ENCODE data around the gene TCIRG1.

The TCIRG1 gene

DNA sequence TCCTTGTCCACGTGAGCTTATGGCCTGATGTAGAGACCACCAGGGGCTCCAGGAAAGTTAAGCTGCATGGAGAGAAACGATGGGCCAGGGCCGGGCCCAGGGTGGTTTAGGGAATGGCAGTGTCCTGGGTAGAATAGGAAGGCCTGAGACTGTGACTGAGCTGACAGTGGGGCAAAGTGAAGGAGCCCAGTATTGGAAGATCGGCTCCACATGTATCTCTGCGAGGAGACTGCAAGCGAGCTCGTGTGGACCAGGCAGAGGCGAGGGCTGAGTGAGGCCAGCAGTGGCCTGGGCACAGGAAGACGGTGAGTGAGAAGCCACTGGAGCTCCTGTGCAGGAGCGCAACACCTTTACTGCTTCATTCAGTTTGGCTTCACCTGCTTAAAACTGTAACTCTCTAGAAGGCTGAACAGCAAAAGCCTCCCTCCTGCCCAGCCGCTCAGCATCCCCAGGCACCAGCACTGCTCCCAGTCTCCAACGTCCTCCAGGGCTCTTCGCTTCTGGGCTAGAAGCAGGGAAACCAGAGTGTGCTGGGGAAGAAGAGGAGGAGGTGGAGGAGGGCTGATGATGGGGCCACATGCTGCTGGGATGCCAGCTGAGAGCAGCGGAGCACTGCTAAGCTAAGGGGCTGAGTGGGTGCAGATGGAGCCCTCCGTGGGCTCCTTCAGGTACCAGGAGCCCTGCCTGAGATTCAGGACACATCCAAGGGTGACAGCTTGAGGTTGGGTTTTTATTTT is 13.5 kb downstream of the TCIRG1 start:
- no peak for TF ChIP-seq POLR2A (IDR thresholded peaks at IDR 0.05; ENCODE audit: low read depth, low read length)
- DNase-seq (ENCODE audit: insufficient read length, low spot score) = no peak
- FAIRE-seq = no peak

GRCh38 chr11:68053117-68053516 is 14.3 kb downstream of the TCIRG1 start:
- DNase-seq (ENCODE audit: insufficient read length, low spot score) (no peak), FAIRE-seq (no peak)
- TF ChIP-seq POLR2A (IDR thresholded peaks at IDR 0.05; ENCODE audit: low read depth, low read length) = no peak

DNA sequence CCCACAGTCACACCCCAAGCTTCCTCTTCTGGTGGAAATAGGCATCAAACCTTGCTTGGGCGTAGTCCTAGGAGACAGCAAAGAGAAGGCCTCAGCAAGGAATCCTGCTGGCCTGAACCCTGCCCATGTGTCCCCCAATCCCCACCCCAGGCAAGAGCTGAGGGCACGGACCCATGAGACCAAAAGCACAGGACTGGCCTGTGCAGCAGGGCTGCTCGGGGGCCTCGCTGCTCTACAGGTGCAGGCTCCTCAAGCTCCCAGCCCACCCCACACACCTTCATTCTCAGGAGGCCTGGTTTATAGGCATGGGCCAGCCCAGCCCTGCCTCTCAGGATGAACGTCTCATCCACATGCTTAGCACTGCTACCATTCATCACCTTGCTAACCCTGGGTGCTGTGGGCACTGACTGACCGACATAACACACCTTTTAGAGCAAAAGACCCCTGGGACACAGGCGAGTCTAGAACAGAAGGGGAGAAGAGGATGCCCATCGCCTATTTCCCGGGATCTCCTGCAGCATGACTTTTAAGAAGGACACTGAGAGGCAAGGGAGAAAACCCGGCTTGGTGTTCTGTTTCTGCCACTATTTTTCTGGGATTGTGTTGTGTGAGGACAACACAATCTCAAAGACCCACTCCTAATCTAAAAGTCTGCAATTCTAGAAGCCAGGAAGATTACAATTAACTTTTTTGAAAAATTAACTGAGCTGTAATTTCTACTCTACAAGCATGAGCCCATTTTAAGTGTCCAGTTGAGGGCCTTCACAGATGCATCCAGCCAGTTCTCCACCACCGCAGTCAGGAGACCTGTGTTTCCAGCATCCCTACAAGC is 15.4 kb downstream of the TCIRG1 start:
- FAIRE-seq = no peak
- no peak for DNase-seq (ENCODE audit: insufficient read length, low spot score)
- no peak for TF ChIP-seq POLR2A (IDR thresholded peaks at IDR 0.05; ENCODE audit: low read depth, low read length)

DNA sequence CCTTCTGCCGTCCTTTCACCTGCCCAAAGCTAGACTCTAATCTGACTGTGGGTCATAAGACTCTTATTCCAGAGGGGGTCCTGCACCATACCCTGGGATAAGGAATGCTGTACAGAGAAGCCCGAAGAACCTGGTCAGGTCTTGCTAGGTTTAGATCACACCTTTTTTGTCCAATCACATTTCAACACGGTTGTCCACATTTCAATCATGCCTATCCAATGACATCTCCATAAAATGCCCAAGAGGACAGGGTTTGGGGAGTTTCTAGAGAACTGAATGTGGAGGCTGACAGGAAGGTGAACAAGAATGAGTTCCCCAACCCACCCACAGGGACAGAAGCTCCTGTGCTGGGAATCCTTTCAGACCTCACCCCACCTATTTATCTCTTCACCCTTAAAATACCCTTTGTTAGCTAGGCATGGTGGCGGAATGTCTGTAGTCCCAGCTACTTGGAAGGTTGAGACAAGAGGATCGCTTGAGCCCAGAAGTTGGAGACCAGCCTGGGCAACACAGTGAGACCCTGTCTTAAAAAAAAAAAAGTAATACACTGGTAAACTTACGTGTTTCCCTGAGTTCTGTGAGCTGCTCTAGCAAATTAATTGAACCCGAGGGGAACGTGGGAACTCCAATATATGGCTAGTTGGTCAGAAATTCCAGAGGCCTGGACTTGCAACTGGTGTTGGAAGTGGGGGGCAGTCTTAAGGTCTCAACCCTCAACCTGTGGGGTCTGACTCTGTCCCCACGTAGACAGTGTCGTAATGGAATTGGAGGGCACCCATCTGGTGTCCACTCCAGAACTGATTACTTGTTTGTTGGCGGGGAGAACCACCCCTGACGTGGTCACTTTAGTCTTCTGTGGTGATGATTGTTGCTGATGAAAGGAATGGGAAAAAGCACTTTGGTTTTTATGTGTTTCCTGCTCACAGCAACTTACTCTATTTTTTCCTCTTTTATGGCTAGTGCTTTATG is 17.8 kb downstream of the TCIRG1 start:
- no peak for FAIRE-seq
- no peak for TF ChIP-seq POLR2A (IDR thresholded peaks at IDR 0.05; ENCODE audit: low read depth, low read length)
- DNase-seq (ENCODE audit: insufficient read length, low spot score) = no peak

DNA sequence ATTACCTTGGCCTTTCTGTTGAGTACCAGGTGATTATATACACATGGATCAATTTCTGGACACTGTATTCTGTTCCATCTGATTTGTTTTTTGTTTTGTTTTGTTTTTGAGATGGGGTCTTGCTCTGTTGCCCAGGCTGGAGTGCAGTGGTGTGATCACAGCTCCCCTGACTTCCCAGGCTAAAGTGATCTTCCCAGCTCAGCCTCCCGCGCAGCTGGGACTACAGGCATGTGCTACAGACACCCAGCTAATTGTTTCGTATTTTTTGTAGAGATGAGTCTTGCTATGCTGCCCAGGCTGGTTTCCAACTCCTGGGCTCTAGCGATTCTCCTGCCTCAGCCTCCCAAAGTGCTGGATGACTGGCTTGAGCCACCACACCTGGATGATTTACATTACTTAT is 19.0 kb downstream of the TCIRG1 start:
- no peak for DNase-seq (ENCODE audit: insufficient read length, low spot score)
- TF ChIP-seq POLR2A (IDR thresholded peaks at IDR 0.05; ENCODE audit: low read depth, low read length) = no peak
- no peak for FAIRE-seq

DNA sequence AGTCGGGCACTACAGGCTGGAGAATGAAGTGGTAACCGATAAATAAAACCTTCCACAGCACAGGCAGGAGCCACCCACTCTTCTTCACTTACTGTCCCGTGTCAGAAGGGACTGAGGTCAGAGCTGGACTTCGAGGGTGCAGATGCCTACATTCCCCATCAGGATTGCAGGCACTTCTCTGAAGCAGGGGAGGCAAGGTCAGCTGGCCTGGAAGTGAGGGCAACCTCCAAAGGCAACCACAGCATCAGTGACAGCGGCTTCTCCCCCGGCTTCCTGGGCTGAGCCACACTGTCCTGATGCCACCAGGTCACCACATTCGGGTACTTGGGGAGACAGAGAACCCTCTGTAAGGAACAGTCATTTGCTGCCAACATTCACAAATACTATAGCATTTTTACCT is 22.7 kb downstream of the TCIRG1 start:
- DNase-seq (ENCODE audit: insufficient read length, low spot score) = no peak
- TF ChIP-seq POLR2A (IDR thresholded peaks at IDR 0.05; ENCODE audit: low read depth, low read length) = no peak
- no peak for FAIRE-seq

- no peak for DNase-seq (ENCODE audit: insufficient read length, low spot score)
- no peak for FAIRE-seq
- no peak for TF ChIP-seq POLR2A (IDR thresholded peaks at IDR 0.05; ENCODE audit: low read depth, low read length)
Measured at GRCh38 chr11:68064926-68065325, 26.1 kb downstream of the TCIRG1 start.

GRCh38 chr11:68065841-68066240 is 27.0 kb downstream of the TCIRG1 start:
- DNase-seq (ENCODE audit: insufficient read length, low spot score) = no peak
- no peak for FAIRE-seq
- TF ChIP-seq POLR2A (IDR thresholded peaks at IDR 0.05; ENCODE audit: low read depth, low read length) = no peak

GRCh38 chr11:68066742-68067141 is 27.9 kb downstream of the TCIRG1 start:
- DNase-seq (ENCODE audit: insufficient read length, low spot score) = no peak
- FAIRE-seq = no peak
- no peak for TF ChIP-seq POLR2A (IDR thresholded peaks at IDR 0.05; ENCODE audit: low read depth, low read length)

DNA sequence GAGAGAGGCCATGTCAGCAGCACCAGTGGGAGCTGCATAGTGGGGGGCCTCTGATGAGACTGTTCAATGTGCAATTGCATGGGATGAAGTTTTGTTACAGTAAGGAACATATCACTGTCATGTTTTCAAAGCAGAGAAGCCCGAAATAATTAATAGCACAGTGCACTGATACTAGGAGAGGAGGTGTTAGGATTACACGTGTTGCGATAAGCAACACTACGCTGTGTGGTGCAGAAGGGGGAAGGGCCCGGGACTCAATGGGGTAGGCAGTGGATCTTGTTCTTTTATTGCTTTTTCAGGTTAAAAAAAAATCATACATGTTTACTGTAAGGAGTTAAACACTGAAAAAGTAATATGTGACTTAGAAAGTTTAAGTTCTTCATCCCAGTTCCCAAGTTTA is 29.2 kb downstream of the TCIRG1 start:
- DNase-seq (ENCODE audit: insufficient read length, low spot score) = no peak
- FAIRE-seq = no peak
- TF ChIP-seq POLR2A (IDR thresholded peaks at IDR 0.05; ENCODE audit: low read depth, low read length) = no peak

GRCh38 chr11:68071281-68072048 is 32.6 kb downstream of the TCIRG1 start:
- DNase-seq (ENCODE audit: insufficient read length, low spot score) (no peak), FAIRE-seq (no peak)
- no peak for TF ChIP-seq POLR2A (IDR thresholded peaks at IDR 0.05; ENCODE audit: low read depth, low read length)

DNA sequence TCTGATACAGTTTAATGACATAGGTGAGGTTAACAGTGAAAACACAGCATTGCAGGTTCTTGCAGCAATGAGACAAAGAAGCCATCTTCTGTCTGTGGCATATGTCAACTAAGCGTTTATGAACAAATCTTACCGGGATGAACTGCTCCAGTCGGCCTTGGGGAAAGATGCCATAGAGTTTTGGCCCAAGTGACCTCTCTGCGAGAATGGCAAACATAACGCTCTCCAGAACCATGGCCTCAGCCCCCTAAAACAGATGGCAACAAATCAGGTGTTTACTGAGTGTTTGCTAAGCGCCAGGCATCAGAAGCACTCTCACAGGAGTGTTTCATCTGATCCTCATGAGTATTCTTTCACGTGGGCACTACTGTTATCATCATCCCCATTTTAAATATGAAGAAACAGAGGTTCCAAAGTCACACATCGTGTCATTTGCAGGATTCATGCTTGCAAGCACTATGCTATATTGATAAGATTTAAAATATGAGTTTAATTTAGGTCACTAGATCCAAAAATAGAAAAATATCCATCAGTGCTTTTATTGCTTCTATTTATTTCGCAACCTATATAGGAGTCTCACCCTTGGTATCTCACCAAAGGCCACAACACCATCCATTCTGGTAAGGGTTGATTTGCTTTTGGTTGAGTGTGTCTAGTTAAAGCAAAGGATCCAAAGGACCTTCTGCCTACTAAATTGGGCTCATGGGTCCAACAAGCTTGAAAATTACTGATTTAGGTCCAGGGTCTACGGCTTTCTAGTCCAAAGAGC is 35.9 kb downstream of the TCIRG1 start:
- FAIRE-seq (no peak), DNase-seq (ENCODE audit: insufficient read length, low spot score) (no peak)
- TF ChIP-seq POLR2A (IDR thresholded peaks at IDR 0.05; ENCODE audit: low read depth, low read length) = no peak

Data from H54 (cell line).